ENCODE results near the gene IRX4.

The IRX4 gene

GRCh38 chr5:1830571-1831228, 52.0 kb downstream of the IRX4 start:
- Mint-ChIP-seq H3K27ac (no peak overlapping the region), H3K4me1 (peaks cover 16% of the 10 kb centered on the region), H3K4me3 (no peak overlapping the region), H3K36me3 (ENCODE audit: low read depth) (peaks cover 21% of the 10 kb centered on the region), H3K9me3 (no peaks in the 10 kb centered on the region), H3K27me3 (ENCODE audit: low read depth) (peaks cover 35% of the 10 kb centered on the region)
- no peak for TF ChIP-seq CTCF (IDR thresholded peaks at IDR 0.05; ENCODE audit: unreplicated experiment in 3 of 3)

- Mint-ChIP-seq H3K36me3 (ENCODE audit: low read depth) (peaks cover 22% of the 10 kb centered on the region), H3K4me1 (no peaks in the 10 kb centered on the region), H3K4me3 (no peak overlapping the region), H3K27me3 (ENCODE audit: low read depth) (peaks cover 11% of the 10 kb centered on the region), H3K9me3 (no peaks in the 10 kb centered on the region), H3K27ac (no peak overlapping the region)
- TF ChIP-seq CTCF (IDR thresholded peaks at IDR 0.05; ENCODE audit: unreplicated experiment in 3 of 3), result no peak
These were observed 54.8 kb downstream of the IRX4 start for GRCh38 chr5:1827886-1828397.
